H1 (cell line): ENCODE measurements around the gene ACTR8. TPM values are rescaled to one million over a fixed set of nuclear protein-coding genes. Genes with fewer than 3 reads are reported as not detected.

Experiments
- CHD1 ChIP-seq: IDR thresholded peaks from 2 replicates; pipeline ENCODE4 v1.6.1; 2012; ENCODE audit warnings: low read depth, low read length, improper control_type of control experiment
- NRF1 ChIP-seq: IDR thresholded peaks from 2 replicates; pipeline ENCODE4 v1.6.1; 2011; ENCODE audit warnings: mild to moderate bottlenecking, low read depth, low read length, improper control_type of control experiment
- polyA plus RNA-seq, 7 experiments: library from polyadenylated mRNA; depleted of rRNA in 3 of 7; stranded (reverse) in 5 of 7; unstranded in 2 of 7; fragments of >200 nt in 5 of 7; fragments of 200-250 nt in 2 of 7; gene quantifications; 1 replicate in 5 of 7; 2 replicates in 1 of 7; 4 replicates in 1 of 7; pipeline versions ENCODE4 v1.2.1 to v1.2.3, GENCODE V29; 2011 to 2013; ENCODE audit warnings: missing spikeins in 2 of 7, mixed read lengths in 2 of 7
- total RNA-seq: library from RNA; stranded (reverse); fragmentation: NEBNext Ultra II Directional; extraction: Animal tissue kit (Norgen Biotek cat#: 25700); gene quantifications from 2 replicates; pipeline ENCODE4 v1.2.1, GENCODE V29; 2021
- TF ChIP-seq, protein P1 (sequence below): fragments of 300-600 bp; sonication (generic); IDR thresholded peaks from 2 replicates; pipeline ENCODE4 v1.7.1; 2012; ENCODE audit warnings: low read length, moderate library complexity, mild to moderate bottlenecking, inconsistent platforms; ENCODE audit not compliant: insufficient replicate concordance

Gene ACTR8
- total and polyA plus RNA-seq, 2 of the 8 experiments (the other 6 are each of a cell fraction or from before 2014, with no cell fraction given): 8.3 to 26.9 TPM

GRCh38 chr3:53820756-53821580, 61.0 kb downstream of the ACTR8 start (continued):
- TF ChIP-seq, protein P1, sequence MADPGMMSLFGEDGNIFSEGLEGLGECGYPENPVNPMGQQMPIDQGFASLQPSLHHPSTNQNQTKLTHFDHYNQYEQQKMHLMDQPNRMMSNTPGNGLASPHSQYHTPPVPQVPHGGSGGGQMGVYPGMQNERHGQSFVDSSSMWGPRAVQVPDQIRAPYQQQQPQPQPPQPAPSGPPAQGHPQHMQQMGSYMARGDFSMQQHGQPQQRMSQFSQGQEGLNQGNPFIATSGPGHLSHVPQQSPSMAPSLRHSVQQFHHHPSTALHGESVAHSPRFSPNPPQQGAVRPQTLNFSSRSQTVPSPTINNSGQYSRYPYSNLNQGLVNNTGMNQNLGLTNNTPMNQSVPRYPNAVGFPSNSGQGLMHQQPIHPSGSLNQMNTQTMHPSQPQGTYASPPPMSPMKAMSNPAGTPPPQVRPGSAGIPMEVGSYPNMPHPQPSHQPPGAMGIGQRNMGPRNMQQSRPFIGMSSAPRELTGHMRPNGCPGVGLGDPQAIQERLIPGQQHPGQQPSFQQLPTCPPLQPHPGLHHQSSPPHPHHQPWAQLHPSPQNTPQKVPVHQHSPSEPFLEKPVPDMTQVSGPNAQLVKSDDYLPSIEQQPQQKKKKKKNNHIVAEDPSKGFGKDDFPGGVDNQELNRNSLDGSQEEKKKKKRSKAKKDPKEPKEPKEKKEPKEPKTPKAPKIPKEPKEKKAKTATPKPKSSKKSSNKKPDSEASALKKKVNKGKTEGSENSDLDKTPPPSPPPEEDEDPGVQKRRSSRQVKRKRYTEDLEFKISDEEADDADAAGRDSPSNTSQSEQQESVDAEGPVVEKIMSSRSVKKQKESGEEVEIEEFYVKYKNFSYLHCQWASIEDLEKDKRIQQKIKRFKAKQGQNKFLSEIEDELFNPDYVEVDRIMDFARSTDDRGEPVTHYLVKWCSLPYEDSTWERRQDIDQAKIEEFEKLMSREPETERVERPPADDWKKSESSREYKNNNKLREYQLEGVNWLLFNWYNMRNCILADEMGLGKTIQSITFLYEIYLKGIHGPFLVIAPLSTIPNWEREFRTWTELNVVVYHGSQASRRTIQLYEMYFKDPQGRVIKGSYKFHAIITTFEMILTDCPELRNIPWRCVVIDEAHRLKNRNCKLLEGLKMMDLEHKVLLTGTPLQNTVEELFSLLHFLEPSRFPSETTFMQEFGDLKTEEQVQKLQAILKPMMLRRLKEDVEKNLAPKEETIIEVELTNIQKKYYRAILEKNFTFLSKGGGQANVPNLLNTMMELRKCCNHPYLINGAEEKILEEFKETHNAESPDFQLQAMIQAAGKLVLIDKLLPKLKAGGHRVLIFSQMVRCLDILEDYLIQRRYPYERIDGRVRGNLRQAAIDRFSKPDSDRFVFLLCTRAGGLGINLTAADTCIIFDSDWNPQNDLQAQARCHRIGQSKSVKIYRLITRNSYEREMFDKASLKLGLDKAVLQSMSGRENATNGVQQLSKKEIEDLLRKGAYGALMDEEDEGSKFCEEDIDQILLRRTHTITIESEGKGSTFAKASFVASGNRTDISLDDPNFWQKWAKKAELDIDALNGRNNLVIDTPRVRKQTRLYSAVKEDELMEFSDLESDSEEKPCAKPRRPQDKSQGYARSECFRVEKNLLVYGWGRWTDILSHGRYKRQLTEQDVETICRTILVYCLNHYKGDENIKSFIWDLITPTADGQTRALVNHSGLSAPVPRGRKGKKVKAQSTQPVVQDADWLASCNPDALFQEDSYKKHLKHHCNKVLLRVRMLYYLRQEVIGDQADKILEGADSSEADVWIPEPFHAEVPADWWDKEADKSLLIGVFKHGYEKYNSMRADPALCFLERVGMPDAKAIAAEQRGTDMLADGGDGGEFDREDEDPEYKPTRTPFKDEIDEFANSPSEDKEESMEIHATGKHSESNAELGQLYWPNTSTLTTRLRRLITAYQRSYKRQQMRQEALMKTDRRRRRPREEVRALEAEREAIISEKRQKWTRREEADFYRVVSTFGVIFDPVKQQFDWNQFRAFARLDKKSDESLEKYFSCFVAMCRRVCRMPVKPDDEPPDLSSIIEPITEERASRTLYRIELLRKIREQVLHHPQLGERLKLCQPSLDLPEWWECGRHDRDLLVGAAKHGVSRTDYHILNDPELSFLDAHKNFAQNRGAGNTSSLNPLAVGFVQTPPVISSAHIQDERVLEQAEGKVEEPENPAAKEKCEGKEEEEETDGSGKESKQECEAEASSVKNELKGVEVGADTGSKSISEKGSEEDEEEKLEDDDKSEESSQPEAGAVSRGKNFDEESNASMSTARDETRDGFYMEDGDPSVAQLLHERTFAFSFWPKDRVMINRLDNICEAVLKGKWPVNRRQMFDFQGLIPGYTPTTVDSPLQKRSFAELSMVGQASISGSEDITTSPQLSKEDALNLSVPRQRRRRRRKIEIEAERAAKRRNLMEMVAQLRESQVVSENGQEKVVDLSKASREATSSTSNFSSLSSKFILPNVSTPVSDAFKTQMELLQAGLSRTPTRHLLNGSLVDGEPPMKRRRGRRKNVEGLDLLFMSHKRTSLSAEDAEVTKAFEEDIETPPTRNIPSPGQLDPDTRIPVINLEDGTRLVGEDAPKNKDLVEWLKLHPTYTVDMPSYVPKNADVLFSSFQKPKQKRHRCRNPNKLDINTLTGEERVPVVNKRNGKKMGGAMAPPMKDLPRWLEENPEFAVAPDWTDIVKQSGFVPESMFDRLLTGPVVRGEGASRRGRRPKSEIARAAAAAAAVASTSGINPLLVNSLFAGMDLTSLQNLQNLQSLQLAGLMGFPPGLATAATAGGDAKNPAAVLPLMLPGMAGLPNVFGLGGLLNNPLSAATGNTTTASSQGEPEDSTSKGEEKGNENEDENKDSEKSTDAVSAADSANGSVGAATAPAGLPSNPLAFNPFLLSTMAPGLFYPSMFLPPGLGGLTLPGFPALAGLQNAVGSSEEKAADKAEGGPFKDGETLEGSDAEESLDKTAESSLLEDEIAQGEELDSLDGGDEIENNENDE: no peak
- no peak for TF ChIP-seq CHD1
- no peak for TF ChIP-seq NRF1
